ENCODE results near the gene SPAG5.
A peak's percentile ranks its signal among the peaks of the same experiment; 100 is the strongest.

The SPAG5 gene

GRCh38 chr17:28545787-28546415 is 52.9 kb downstream of the SPAG5 start:
- no peak for DNase-seq (ENCODE audit: low spot score)

GRCh38 chr17:28545141-28545503 is 53.7 kb downstream of the SPAG5 start:
- DNase-seq (ENCODE audit: low spot score): no peak

- DNase-seq (ENCODE audit: low spot score): no peak
Measured at GRCh38 chr17:28544402-28545140, 54.3 kb downstream of the SPAG5 start.

GRCh38 chr17:28541439-28541838 is 57.4 kb downstream of the SPAG5 start:
- DNase-seq (ENCODE audit: low spot score): no peak

GRCh38 chr17:28540231-28540630 is 58.6 kb downstream of the SPAG5 start:
- no peak for DNase-seq (ENCODE audit: low spot score)

- DNase-seq (ENCODE audit: low spot score): no peak
Measured at GRCh38 chr17:28538296-28538895, 60.4 kb downstream of the SPAG5 start.

- no peak for DNase-seq (ENCODE audit: low spot score)
Measured at GRCh38 chr17:28537219-28537610, 61.6 kb downstream of the SPAG5 start.

GRCh38 chr17:28536532-28537218 is 62.1 kb downstream of the SPAG5 start:
- DNase-seq (ENCODE audit: low spot score): no peak

GRCh38 chr17:28534740-28535375 is 64.0 kb downstream of the SPAG5 start:
- DNase-seq (ENCODE audit: low spot score): no peak

- DNase-seq (ENCODE audit: low spot score): peak; percentile 32
Measured at GRCh38 chr17:28533091-28533807, 65.6 kb downstream of the SPAG5 start.

GRCh38 chr17:28532050-28532960 is 66.5 kb downstream of the SPAG5 start:
- DNase-seq (ENCODE audit: low spot score): no peak

GRCh38 chr17:28530926-28531325 is 67.9 kb downstream of the SPAG5 start:
- no peak for DNase-seq (ENCODE audit: low spot score)

- no peak for DNase-seq (ENCODE audit: low spot score)
Measured at GRCh38 chr17:28530250-28530649, 68.6 kb downstream of the SPAG5 start.

- no peak for DNase-seq (ENCODE audit: low spot score)
Measured at GRCh38 chr17:28529013-28529400, 69.8 kb downstream of the SPAG5 start.

- DNase-seq (ENCODE audit: low spot score): no peak
Measured at GRCh38 chr17:28528327-28529012, 70.4 kb downstream of the SPAG5 start.

- DNase-seq (ENCODE audit: low spot score): no peak
Measured at GRCh38 chr17:28527859-28528258, 71.0 kb downstream of the SPAG5 start.

Data from kidney tubule cell (primary cell).